Stomach (tissue), 9 donors: Measurements from ENCODE around the gene PDE3A. TPM values are rescaled to one million over a fixed set of nuclear protein-coding genes. Genes with fewer than 3 reads are reported as not detected.

Experiments used
- DNase-seq, 2 donors: peaks; one replicate each; pipeline versions ENCODE4 v3.0.0 to v3.0.0-alpha.2; 2013 to 2019
- H3K27ac ChIP-seq, 5 donors: fragments of 200-600 bp in 4 of 5; sonication (generic) in 4 of 5; one replicate each; pipeline ENCODE4 v1.5.1; 2013 to 2019; ENCODE audit warnings: mild to moderate bottlenecking in 1 of 5, moderate library complexity in 1 of 5
- H3K27me3 ChIP-seq, 3 donors: fragments of 200-600 bp; sonication (generic); one replicate each; pipeline ENCODE4 v1.5.1; 2017 to 2019; ENCODE audit warnings: mixed run types in 1 of 3
- H3K36me3 ChIP-seq, 4 donors: fragments of 200-600 bp; sonication (generic); 1 replicate in 3 of 4; 2 replicates in 1 of 4; pipeline ENCODE4 v1.5.1; 2016 to 2019
- H3K4me1 ChIP-seq, 4 donors: fragments of 200-600 bp; sonication (generic); one replicate each; pipeline ENCODE4 v1.5.1; 2016 to 2019
- H3K4me3 ChIP-seq, 4 donors: fragments of 200-600 bp; sonication (generic) in 3 of 4; one replicate each; pipeline ENCODE4 v1.5.1; 2016 to 2019; ENCODE audit warnings: mild to moderate bottlenecking in 1 of 4
- H3K9me3 ChIP-seq, 4 donors: fragments of 200-600 bp; sonication (generic); one replicate each; pipeline ENCODE4 v1.5.1; 2016 to 2019
- CTCF ChIP-seq, 7 experiments: fragments of 450-650 bp in 4 of 7; fragments of 200-600 bp in 3 of 7; sonication (generic) in 3 of 7; IDR thresholded peaks; one replicate each; pipeline ENCODE4 v1.5.1; 2016 to 2019; ENCODE audit warnings: antibody characterized with exemption in 7 of 7, control low read depth in 2 of 7, mild to moderate bottlenecking in 1 of 7
- EP300 ChIP-seq: sonication (generic); formaldehyde crosslinking; IDR thresholded peaks from one replicate; pipeline ENCODE4 v1.6.1; 2017; ENCODE audit warnings: antibody characterized with exemption
- POLR2A ChIP-seq, 4 donors: fragments of 450-650 bp; IDR thresholded peaks; one replicate each; pipeline ENCODE4 v1.6.1; 2016; ENCODE audit warnings: antibody characterized with exemption in 4 of 4, control low read depth in 2 of 4, mild to moderate bottlenecking in 1 of 4, moderate library complexity in 1 of 4
- POLR2AphosphoS5 ChIP-seq, 3 donors: sonication (generic); formaldehyde crosslinking; IDR thresholded peaks; one replicate each; pipeline ENCODE4 v1.6.1; 2016; ENCODE audit warnings: antibody characterized with exemption in 3 of 3
- WGBS, 5 donors: extraction: QIAGEN DNeasy Blood & Tissue Kit in 3 of 5; methylation state at CpG; one replicate each; pipeline versions ENCODE4 v1.1.5 to v1.1.7; 2013 to 2018; 5-methylcytosine and 5-hydroxymethylcytosine counted together
- intact Hi-C: fragments of 100-400 bp; cut with DNase I; formaldehyde crosslinking; loops from one replicate; pipeline ENCODE4 v1.15.1; 2023; ENCODE audit warnings: low total_unique reads
- polyA plus RNA-seq, 3 donors: library from polyadenylated mRNA; stranded (reverse); fragments of 200-250 nt; gene quantifications; one replicate each; pipeline ENCODE4 v1.2.3, GENCODE V29; 2013
- total RNA-seq, 5 donors: library from RNA; depleted of rRNA; stranded (reverse); fragments of >200 nt; gene quantifications; one replicate each; pipeline versions ENCODE4 v1.1.0 to v1.2.3, GENCODE V29; 2014 to 2016
- donor health status: healthy with polysubstance abuse.
- donor health status: Bipolar disorder and iron deficiency.
- donor health status: healthy.

The PDE3A gene
- total and polyA plus RNA-seq, 8 donors = 0.19 to 50.9 (median 12.0) TPM

GRCh38 chr12:20489645-20490044, 121.3 kb downstream of the PDE3A start:
- WGBS, 5 donors = 20 to 50% (median 33%) methylated on average over 1 of the region's 1 CpG
- DNase-seq = no peak
- Histone ChIP-seq H3K4me1 (peaks cover 0 to 11% (median 5%) of the 10 kb centered on the region in 4 donors), H3K9me3 (no peaks in the 10 kb centered on the region), H3K36me3 (no peaks in the 10 kb centered on the region), H3K4me3 (no peak overlapping the region), H3K27me3 (no peaks in the 10 kb centered on the region), H3K27ac (no peak overlapping the region)
- intact Hi-C loops = no loop called here
- no peak for TF ChIP-seq CTCF (IDR thresholded peaks at IDR 0.05)
- TF ChIP-seq POLR2A (IDR thresholded peaks at IDR 0.05) = no peak
- no peak for TF ChIP-seq POLR2AphosphoS5 (IDR thresholded peaks at IDR 0.05)
- TF ChIP-seq EP300 = no peak

GRCh38 chr12:20490213-20490612, 121.9 kb downstream of the PDE3A start:
- intact Hi-C loops = no loop called here
- Histone ChIP-seq H3K4me1 (peaks cover 0 to 11% (median 5%) of the 10 kb centered on the region in 4 donors), H3K4me3 (no peak overlapping the region), H3K36me3 (no peaks in the 10 kb centered on the region), H3K9me3 (no peaks in the 10 kb centered on the region), H3K27ac (no peak overlapping the region), H3K27me3 (no peaks in the 10 kb centered on the region)
- TF ChIP-seq POLR2AphosphoS5 (IDR thresholded peaks at IDR 0.05) (no peak), CTCF (IDR thresholded peaks at IDR 0.05) (no peak), EP300 (no peak), POLR2A (IDR thresholded peaks at IDR 0.05) (no peak)
- no peak for DNase-seq

- H3K4me1 ChIP-seq = peaks cover 0 to 12% (median 6%) of the 10 kb centered on the region in 4 donors
- H3K27ac ChIP-seq = no peak overlapping the region
- DNase-seq = no peak
- no peak overlapping the region for H3K4me3 ChIP-seq
- no peaks in the 10 kb centered on the region for H3K36me3 ChIP-seq
- no peaks in the 10 kb centered on the region for H3K9me3 ChIP-seq
- TF ChIP-seq EP300 (no peak), POLR2AphosphoS5 (IDR thresholded peaks at IDR 0.05) (no peak), POLR2A (IDR thresholded peaks at IDR 0.05) (no peak), CTCF (IDR thresholded peaks at IDR 0.05) (no peak)
- intact Hi-C loops = no loop called here
- WGBS, 5 donors = 72 to 77% (median 74%) methylated on average over 5 of the region's 5 CpGs
- no peaks in the 10 kb centered on the region for H3K27me3 ChIP-seq
These were observed 123.0 kb downstream of the PDE3A start for GRCh38 chr12:20491290-20491689.

DNA sequence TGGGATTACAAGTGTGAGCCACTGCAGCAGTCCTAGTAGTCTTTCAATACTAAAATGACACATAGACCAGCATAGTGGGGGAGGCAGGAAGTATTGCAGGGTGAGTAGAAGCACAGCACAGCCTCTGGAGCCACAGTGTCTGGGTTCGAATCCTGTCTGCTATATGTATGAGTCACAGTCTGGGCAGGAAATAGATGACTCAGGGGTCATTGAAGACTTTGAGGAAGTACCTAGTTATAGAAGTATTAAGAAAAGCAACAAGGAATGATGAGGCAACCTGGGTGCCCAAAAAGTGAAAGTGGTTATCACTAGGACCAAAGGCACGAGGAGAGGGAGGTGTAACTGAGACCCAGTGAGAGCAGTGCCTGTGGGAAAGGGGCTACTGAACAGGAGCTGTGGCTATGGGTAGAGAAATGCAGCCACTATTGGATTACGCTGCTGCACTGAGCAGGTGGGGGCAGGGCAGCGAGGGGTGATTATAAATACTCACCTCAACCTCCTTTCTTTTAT, 124.0 kb downstream of the PDE3A start:
- TF ChIP-seq POLR2A (IDR thresholded peaks at IDR 0.05) (no peak), CTCF (IDR thresholded peaks at IDR 0.05) (no peak), POLR2AphosphoS5 (IDR thresholded peaks at IDR 0.05) (no peak), EP300 (no peak)
- H3K27ac ChIP-seq = no peak overlapping the region
- no peaks in the 10 kb centered on the region for H3K27me3 ChIP-seq

More for the DNA sequence above, 124.0 kb downstream of the PDE3A start:
- no peak overlapping the region for H3K4me3 ChIP-seq
- WGBS, 5 donors = 54 to 79% (median 75%) methylated on average over 4 of the region's 4 CpGs
- intact Hi-C loops = no loop called here
- peaks cover 0 to 8% (median 2%) of the 10 kb centered on the region in 4 donors for H3K4me1 ChIP-seq
- H3K9me3 ChIP-seq = no peaks in the 10 kb centered on the region
- no peaks in the 10 kb centered on the region for H3K36me3 ChIP-seq
- DNase-seq = no peak
